A549 (cell line): Measurements from ENCODE around the gene ASF1B. TPM values are rescaled to one million over a fixed set of nuclear protein-coding genes. Genes with fewer than 3 reads are reported as not detected.
A peak's percentile ranks its signal among the peaks of the same experiment; 100 is the strongest.

Source experiments
- ATAC-seq, 2 experiments: fragments of 200-7000 bp in 1 of 2; fragments of >200 bp in 1 of 2; cut with Nextera tagmentation in 1 of 2; cut with Tn5 transposase in 1 of 2; 3 replicates each; pipeline versions ENCODE4 v1.8.0 to v1.9.1; 2018 to 2020; ENCODE audit warnings: mild to moderate bottlenecking in 1 of 2, moderate library complexity in 1 of 2
- CTCF ChIA-PET: fragments of 300-600 bp; sonication (Branson Sonifier 250); formaldehyde crosslinking; extraction: SDS; loops from one replicate; lab custom pipeline; 2021; ENCODE audit warnings: antibody characterized with exemption, inconsistent platforms; lab: Yijun Ruan, JAX
- POLR2A ChIA-PET: fragments of 350-600 bp; formaldehyde crosslinking; extraction: SDS; loops from one replicate; lab custom pipeline; 2021; ENCODE audit warnings: antibody characterized with exemption, inconsistent platforms; lab: Yijun Ruan, JAX
- DNase-seq, 2 experiments: peaks; one replicate each; pipeline versions ENCODE4 v3.0.0 to v3.0.0-alpha.2; 2011 to 2016; ENCODE audit warnings: low read depth in 1 of 2, low spot score in 1 of 2
- FAIRE-seq: peaks from 2 replicates; lab custom pipeline; 2011; peaks lifted over from hg19 to GRCh38; lab: Jason Lieb, UNC
- H3K27ac ChIP-seq, 2 experiments: fragments of >200 bp; sonication (Bioruptor Twin); formaldehyde crosslinking; 3 replicates each; pipeline ENCODE4 v1.5.1; 2016 to 2017
- H3K4me1 ChIP-seq: fragments of >200 bp; sonication (Bioruptor Twin); formaldehyde crosslinking; 3 replicates; pipeline ENCODE4 v1.6.1; 2016
- H3K4me2 ChIP-seq: fragments of >200 bp; sonication (Bioruptor Twin); formaldehyde crosslinking; 3 replicates; pipeline ENCODE4 v1.6.1; 2016
- H3K4me3 ChIP-seq: fragments of >200 bp; sonication (Bioruptor Twin); formaldehyde crosslinking; 3 replicates; pipeline ENCODE4 v1.5.1; 2016
- H3K9me3 ChIP-seq: fragments of >200 bp; sonication (Bioruptor Twin); formaldehyde crosslinking; 3 replicates; pipeline ENCODE4 v1.6.1; 2016
- CBX8 ChIP-seq: fragments of 200-600 bp; sonication (generic); IDR thresholded peaks from 2 replicates; pipeline ENCODE4 v1.6.1; 2016
- CEBPB ChIP-seq, 2 experiments: fragments of >200 bp in 1 of 2; sonication (Bioruptor Twin) in 1 of 2; formaldehyde crosslinking in 1 of 2; IDR thresholded peaks; 2 replicates each; pipeline ENCODE4 v1.6.1; 2012 to 2016
- CHD2 ChIP-seq: fragments of 150-350 bp; IDR thresholded peaks from 2 replicates; pipeline ENCODE4 v1.6.1; 2014; ENCODE audit warnings: low read length; ENCODE audit not compliant: partially characterized antibody
- EHMT2 ChIP-seq: fragments of 200-600 bp; sonication (generic); IDR thresholded peaks from 2 replicates; pipeline ENCODE4 v1.6.1; 2016; ENCODE audit warnings: antibody characterized with exemption, low read depth, mild to moderate bottlenecking, moderate library complexity
- FOSB ChIP-seq: fragments of 250-450 bp; sonication (Bioruptor Pico); IDR thresholded peaks from 2 replicates; pipeline ENCODE4 v1.5.0; 2020; ENCODE audit warnings: mild to moderate bottlenecking, moderate library complexity
- HDAC2 ChIP-seq: fragments of 200-600 bp; sonication (generic); IDR thresholded peaks from 2 replicates; pipeline ENCODE4 v1.6.1; 2016
- HES2 ChIP-seq: fragments of >200 bp; sonication (Bioruptor Twin); formaldehyde crosslinking; IDR thresholded peaks from 2 replicates; pipeline ENCODE4 v1.6.1; 2016
- JUN ChIP-seq, 2 experiments: fragments of >200 bp; sonication (Bioruptor Twin); formaldehyde crosslinking; IDR thresholded peaks; 2 replicates in 1 of 2; 3 replicates in 1 of 2; pipeline ENCODE4 v1.6.1; 2016 to 2017
- NPAS2 ChIP-seq: fragments of 250-450 bp; sonication (Bioruptor Pico); IDR thresholded peaks from 2 replicates; pipeline ENCODE4 v1.8.0; 2022; ENCODE audit warnings: mild to moderate bottlenecking, moderate library complexity, borderline replicate concordance
- PHF8 ChIP-seq: fragments of 200-600 bp; sonication (generic); IDR thresholded peaks from 2 replicates; pipeline ENCODE4 v1.6.1; 2016; ENCODE audit warnings: low read depth, mild to moderate bottlenecking, antibody characterized with exemption, moderate library complexity, borderline replicate concordance
- POLR2A ChIP-seq: IDR thresholded peaks from 2 replicates; pipeline ENCODE4 v1.6.1; 2012; ENCODE audit warnings: mild to moderate bottlenecking, low read length
- RARB ChIP-seq: fragments of 250-450 bp; sonication (Bioruptor Pico); IDR thresholded peaks from 2 replicates; pipeline ENCODE4 v1.8.0; 2021; ENCODE audit warnings: mild to moderate bottlenecking, moderate library complexity
- RCOR1 ChIP-seq: fragments of 150-350 bp; IDR thresholded peaks from 2 replicates; pipeline ENCODE4 v1.6.1; 2014; ENCODE audit warnings: antibody characterized with exemption, low read length, low read depth
- RFX5 ChIP-seq: fragments of 450-650 bp; IDR thresholded peaks from 2 replicates; pipeline ENCODE4 v1.7.1; 2014; ENCODE audit warnings: antibody characterized with exemption, mild to moderate bottlenecking, moderate library complexity
- RNF2 ChIP-seq: fragments of 200-600 bp; sonication (generic); IDR thresholded peaks from 2 replicates; pipeline ENCODE4 v1.6.1; 2016; ENCODE audit warnings: low read depth, mild to moderate bottlenecking, antibody characterized with exemption, moderate library complexity, borderline replicate concordance
- SMC3 ChIP-seq: fragments of >200 bp; sonication (Bioruptor Twin); formaldehyde crosslinking; IDR thresholded peaks from 3 replicates; pipeline ENCODE4 v1.6.1; 2018; ENCODE audit warnings: inconsistent platforms
- ZNF302 ChIP-seq: fragments of 250-450 bp; sonication (Bioruptor Pico); IDR thresholded peaks from 2 replicates; pipeline ENCODE4 v1.9.0; 2021; ENCODE audit warnings: inconsistent platforms, mild to moderate bottlenecking, moderate library complexity
- ZSCAN20 ChIP-seq: fragments of 250-450 bp; sonication (Bioruptor Pico); IDR thresholded peaks from 2 replicates; pipeline ENCODE4 v1.8.0; 2022; ENCODE audit warnings: mild to moderate bottlenecking, moderate library complexity
- WGBS: methylation state at CpG from one replicate; pipeline ENCODE4 v1.1.6; 2017; ENCODE audit errors: missing lambda C conversion rate; 5-methylcytosine and 5-hydroxymethylcytosine counted together
- polyA plus RNA-seq, 4 experiments: library from polyadenylated mRNA; depleted of rRNA in 3 of 4; stranded (reverse); fragments of >200 nt; fragmentation: RNase III in 1 of 4; extraction: RNeasy Plus Mini Kit Qiagen cat#74134 plus additional on column Dnase treatment in 1 of 4; gene quantifications; 2 replicates in 3 of 4; 3 replicates in 1 of 4; pipeline ENCODE4 v1.2.3, GENCODE V29; 2011 to 2017
- TF ChIP-seq, protein P1 (sequence below): fragments of 250-450 bp; sonication (Bioruptor Pico); IDR thresholded peaks from 2 replicates; pipeline ENCODE4 v1.5.0; 2020; ENCODE audit warnings: low read depth, mild to moderate bottlenecking, moderate library complexity
- TF ChIP-seq, protein P2 (sequence below): fragments of 450-650 bp; IDR thresholded peaks from 2 replicates; pipeline ENCODE4 v1.6.1; 2014; ENCODE audit warnings: antibody characterized with exemption
- TF ChIP-seq, protein P3 (sequence below): IDR thresholded peaks from 2 replicates; pipeline ENCODE4 v1.6.1; 2012; ENCODE audit warnings: low read depth, borderline replicate concordance

ASF1B gene
- polyA plus RNA-seq, 2 of the 4 experiments (the other 2 are of a cell fraction), result 12.1 to 46.2 TPM

- Histone ChIP-seq H3K27ac (no peak overlapping the region), H3K4me3 (no peak overlapping the region), H3K4me2 (no peak overlapping the region), H3K4me1 (no peaks in the 10 kb centered on the region), H3K9me3 (no peaks in the 10 kb centered on the region)
- 100% methylated on average over 1 of the region's 1 CpG for WGBS
- TF ChIP-seq RARB (CRISPR knock-in tag), result no peak
- TF ChIP-seq PHF8, result no peak
- no peak for TF ChIP-seq NPAS2
- TF ChIP-seq ZNF302 (CRISPR knock-in tag), result no peak
- TF ChIP-seq CHD2, result no peak
- TF ChIP-seq, protein P1, sequence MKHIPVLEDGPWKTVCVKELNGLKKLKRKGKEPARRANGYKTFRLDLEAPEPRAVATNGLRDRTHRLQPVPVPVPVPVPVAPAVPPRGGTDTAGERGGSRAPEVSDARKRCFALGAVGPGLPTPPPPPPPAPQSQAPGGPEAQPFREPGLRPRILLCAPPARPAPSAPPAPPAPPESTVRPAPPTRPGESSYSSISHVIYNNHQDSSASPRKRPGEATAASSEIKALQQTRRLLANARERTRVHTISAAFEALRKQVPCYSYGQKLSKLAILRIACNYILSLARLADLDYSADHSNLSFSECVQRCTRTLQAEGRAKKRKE, result no peak
- TF ChIP-seq CEBPB (IDR thresholded peaks at IDR 0.05), result no peak
- TF ChIP-seq, protein P2, sequence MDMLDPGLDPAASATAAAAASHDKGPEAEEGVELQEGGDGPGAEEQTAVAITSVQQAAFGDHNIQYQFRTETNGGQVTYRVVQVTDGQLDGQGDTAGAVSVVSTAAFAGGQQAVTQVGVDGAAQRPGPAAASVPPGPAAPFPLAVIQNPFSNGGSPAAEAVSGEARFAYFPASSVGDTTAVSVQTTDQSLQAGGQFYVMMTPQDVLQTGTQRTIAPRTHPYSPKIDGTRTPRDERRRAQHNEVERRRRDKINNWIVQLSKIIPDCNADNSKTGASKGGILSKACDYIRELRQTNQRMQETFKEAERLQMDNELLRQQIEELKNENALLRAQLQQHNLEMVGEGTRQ, result no peak
- no peak for TF ChIP-seq JUN (IDR thresholded peaks at IDR 0.05)
- TF ChIP-seq CBX8, result no peak
- TF ChIP-seq HES2, result no peak
- TF ChIP-seq SMC3, result no peak
- no peak for TF ChIP-seq ZSCAN20 (CRISPR knock-in tag)
- no peak for TF ChIP-seq FOSB (CRISPR knock-in tag)
- no peak for TF ChIP-seq HDAC2
- ChIA-PET POLR2A (no interaction called here), CTCF (no interaction called here)
- DNase-seq (no peak), FAIRE-seq (no peak), ATAC-seq (peak; percentile 30 to 53; a peak in 3 of 6 replicates)
These were observed 33.1 kb downstream of the ASF1B start for GRCh38 chr19:14103310-14103709.

DNA sequence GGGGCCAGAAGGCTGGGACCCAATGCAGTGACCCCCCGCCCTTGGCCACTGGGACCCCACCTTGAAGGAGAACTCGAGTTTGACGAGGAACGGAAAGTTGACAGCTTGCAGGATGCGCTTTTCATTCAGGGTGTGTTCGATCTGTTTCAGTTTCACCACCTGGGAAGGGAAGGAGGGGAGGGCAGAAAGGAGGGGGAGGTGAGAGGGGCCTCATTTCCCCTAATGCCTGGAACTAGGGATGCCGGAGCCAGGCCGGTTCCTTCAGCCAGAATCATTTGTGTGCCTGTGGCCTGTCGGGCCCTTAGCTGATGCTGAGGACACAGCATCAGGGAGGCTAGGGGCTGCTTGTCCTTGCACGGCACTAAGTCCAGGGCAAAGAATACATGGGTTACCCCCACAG, 33.6 kb downstream of the ASF1B start:
- no peak overlapping the region for H3K27ac ChIP-seq
- DNase-seq (no peak), FAIRE-seq (no peak), ATAC-seq (no peak)
- no peaks in the 10 kb centered on the region for H3K4me1 ChIP-seq
- TF ChIP-seq EHMT2, result no peak
- TF ChIP-seq RFX5, result no peak
- TF ChIP-seq POLR2A, result no peak
- TF ChIP-seq RCOR1, result no peak
- no peak for TF ChIP-seq HES2
- TF ChIP-seq NPAS2, result no peak
- no peak for TF ChIP-seq RNF2
- TF ChIP-seq, protein P3, sequence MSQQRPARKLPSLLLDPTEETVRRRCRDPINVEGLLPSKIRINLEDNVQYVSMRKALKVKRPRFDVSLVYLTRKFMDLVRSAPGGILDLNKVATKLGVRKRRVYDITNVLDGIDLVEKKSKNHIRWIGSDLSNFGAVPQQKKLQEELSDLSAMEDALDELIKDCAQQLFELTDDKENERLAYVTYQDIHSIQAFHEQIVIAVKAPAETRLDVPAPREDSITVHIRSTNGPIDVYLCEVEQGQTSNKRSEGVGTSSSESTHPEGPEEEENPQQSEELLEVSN, result no peak
- no peak for TF ChIP-seq CEBPB (IDR thresholded peaks at IDR 0.05)
- TF ChIP-seq, protein P1, result no peak
- 85% methylated on average over 8 of the region's 10 CpGs for WGBS
- no peak overlapping the region for H3K4me3 ChIP-seq
- ChIA-PET CTCF (interaction anchor here (0.8 to 2.0 kb wide), 3 partner anchors 11 to 31 kb away, joined by 3 to 4 read pairs (median 4); no protein-coding TSS in a partner anchor), POLR2A (no interaction called here)
- H3K9me3 ChIP-seq, result no peaks in the 10 kb centered on the region
- no peak overlapping the region for H3K4me2 ChIP-seq
